Measurements from ENCODE around the gene GALNT2. TPM values are rescaled to one million over a fixed set of nuclear protein-coding genes. Genes with fewer than 3 reads are reported as not detected.

The GALNT2 gene
- total and polyA plus RNA-seq, 2 of the 4 experiments (the other 2 are of a cell fraction) = 50.4 to 189 TPM

DNA sequence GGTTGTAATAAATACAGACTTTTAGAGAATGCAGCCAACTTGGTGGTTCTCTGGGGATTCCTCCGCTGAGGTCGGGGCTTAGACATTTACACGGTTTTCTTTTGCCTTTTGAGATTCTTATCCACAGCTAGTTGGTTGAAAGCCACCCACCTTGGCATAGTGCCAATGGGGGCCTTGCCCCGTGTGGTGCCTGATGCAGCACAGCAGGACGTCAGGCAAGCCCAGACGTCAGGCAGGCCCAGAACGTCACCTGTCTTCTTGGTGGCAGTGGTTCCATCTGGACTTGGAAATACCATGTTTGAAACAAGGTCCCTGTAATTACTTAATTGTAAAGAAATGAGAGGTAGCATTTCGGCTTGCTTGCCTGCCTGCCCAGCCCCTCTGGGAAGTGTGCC, 78.5 kb downstream of the GALNT2 start:
- H2AK5ac ChIP-seq (ENCODE audit: low read depth, low read length) = no peak overlapping the region
- H3K36me3 ChIP-seq (ENCODE audit: control insufficient read depth, insufficient read depth, low read length) = no peaks in the 10 kb centered on the region
- no peaks in the 10 kb centered on the region for H3K27me3 ChIP-seq (ENCODE audit: control insufficient read depth, insufficient read depth, low read length)
- no peak overlapping the region for H2AK9ac ChIP-seq (replicated peaks; ENCODE audit: low read depth, low read length, poor library complexity)
- H3K4me1 ChIP-seq (ENCODE audit: control insufficient read depth, insufficient read depth, low read length) = peaks cover 9% of the 10 kb centered on the region
- no peak overlapping the region for H3K4me2 ChIP-seq (ENCODE audit: low read depth, low read length)
- ATAC-seq (ENCODE audit: low read depth) = no peak
- in situ Hi-C loops (cut with MboI; ENCODE audit: low sequenced_read_pairs) (no loop called here), dilution Hi-C loops (cut with HindIII; ENCODE audit: low sequenced_read_pairs, unreplicated experiment) (no loop called here), intact Hi-C loops (cut with micrococcal nuclease) (no loop called here)
- ChIA-PET CTCF (interaction anchor here (1.5 kb wide), 1 partner anchor 11 kb away, joined by 3 read pairs; no protein-coding TSS in a partner anchor), POLR2A (ENCODE audit: unreplicated experiment) (no interaction called here)
- H4K8ac ChIP-seq (ENCODE audit: low read depth in 2 of 2, low read length in 2 of 2) = no peak overlapping the region
- no peak for DNase-seq
- H2BK20ac ChIP-seq (ENCODE audit: low read depth, low read length) = no peak overlapping the region
- no peak overlapping the region for H3K18ac ChIP-seq (ENCODE audit: low read depth, low read length)
- H3K4me3 ChIP-seq (ENCODE audit: insufficient read depth, low read depth, low read length) = no peak overlapping the region
- H4K20me1 ChIP-seq (ENCODE audit: insufficient read depth, low read length) = peaks cover 72% of the 10 kb centered on the region
- H3K23ac ChIP-seq (ENCODE audit: low read depth, low read length) = no peak overlapping the region
- H2BK5ac ChIP-seq (ENCODE audit: low read depth, low read length, poor library complexity, severe bottlenecking) = no peak overlapping the region
- H4K5ac ChIP-seq (ENCODE audit: low read depth, low read length) = no peak overlapping the region
- no peak overlapping the region for H3K4ac ChIP-seq (ENCODE audit: low read depth, low read length)
- peaks cover 40% of the 10 kb centered on the region for H3K9me1 ChIP-seq (ENCODE audit: insufficient read depth, low read length)
- no peak overlapping the region for H2BK15ac ChIP-seq (ENCODE audit: low read depth, low read length)
- no peak overlapping the region for H2AFZ ChIP-seq (replicated peaks; ENCODE audit: low read length, poor library complexity)
- TF ChIP-seq RCOR1 (IDR thresholded peaks at IDR 0.05; ENCODE audit: insufficient replicate concordance, low read length) (no peak), MAFK (IDR thresholded peaks at IDR 0.05; ENCODE audit: low read depth, low read length) (no peak)
- TF ChIP-seq, protein P1, sequence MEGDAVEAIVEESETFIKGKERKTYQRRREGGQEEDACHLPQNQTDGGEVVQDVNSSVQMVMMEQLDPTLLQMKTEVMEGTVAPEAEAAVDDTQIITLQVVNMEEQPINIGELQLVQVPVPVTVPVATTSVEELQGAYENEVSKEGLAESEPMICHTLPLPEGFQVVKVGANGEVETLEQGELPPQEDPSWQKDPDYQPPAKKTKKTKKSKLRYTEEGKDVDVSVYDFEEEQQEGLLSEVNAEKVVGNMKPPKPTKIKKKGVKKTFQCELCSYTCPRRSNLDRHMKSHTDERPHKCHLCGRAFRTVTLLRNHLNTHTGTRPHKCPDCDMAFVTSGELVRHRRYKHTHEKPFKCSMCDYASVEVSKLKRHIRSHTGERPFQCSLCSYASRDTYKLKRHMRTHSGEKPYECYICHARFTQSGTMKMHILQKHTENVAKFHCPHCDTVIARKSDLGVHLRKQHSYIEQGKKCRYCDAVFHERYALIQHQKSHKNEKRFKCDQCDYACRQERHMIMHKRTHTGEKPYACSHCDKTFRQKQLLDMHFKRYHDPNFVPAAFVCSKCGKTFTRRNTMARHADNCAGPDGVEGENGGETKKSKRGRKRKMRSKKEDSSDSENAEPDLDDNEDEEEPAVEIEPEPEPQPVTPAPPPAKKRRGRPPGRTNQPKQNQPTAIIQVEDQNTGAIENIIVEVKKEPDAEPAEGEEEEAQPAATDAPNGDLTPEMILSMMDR (conservative IDR thresholded peaks at IDR 0.05; ENCODE audit: low read depth, low read length) = no peak
- peaks cover 51 to 90% of the 10 kb centered on the region in 2 experiments for H3K79me1 ChIP-seq (ENCODE audit: low read depth in 1 of 2, low read length in 2 of 2)
- H3K27ac ChIP-seq (ENCODE audit: insufficient read depth, low read length) = no peak overlapping the region
- no peaks in the 10 kb centered on the region for H3K9me3 ChIP-seq (ENCODE audit: control insufficient read depth, insufficient read depth, low read length)
- H2BK120ac ChIP-seq (ENCODE audit: low read depth, low read length) = no peak overlapping the region
- H3K9ac ChIP-seq (ENCODE audit: low read depth, low read length) = no peak overlapping the region
- H3K56ac ChIP-seq (ENCODE audit: extremely low read depth, insufficient read depth, low read length) = no peak overlapping the region
- BruUV-seq (replicated peaks) = no TSS peak
- 52% methylated on average over 7 of the region's 8 CpGs; no CpG with 5 or more reads in 1 of the 2 experiments for WGBS, 2 experiments (ENCODE audit: extremely low coverage in 2 of 2, insufficient read length in 1 of 2)
- no peak overlapping the region for H3K14ac ChIP-seq (replicated peaks; ENCODE audit: low read depth, low read length)
- H4K91ac ChIP-seq (ENCODE audit: insufficient read depth, low read depth, low read length) = no peak overlapping the region

Measured in IMR-90 (cell line).